ENCODE results near the gene DLX4.

DLX4 gene

DNA sequence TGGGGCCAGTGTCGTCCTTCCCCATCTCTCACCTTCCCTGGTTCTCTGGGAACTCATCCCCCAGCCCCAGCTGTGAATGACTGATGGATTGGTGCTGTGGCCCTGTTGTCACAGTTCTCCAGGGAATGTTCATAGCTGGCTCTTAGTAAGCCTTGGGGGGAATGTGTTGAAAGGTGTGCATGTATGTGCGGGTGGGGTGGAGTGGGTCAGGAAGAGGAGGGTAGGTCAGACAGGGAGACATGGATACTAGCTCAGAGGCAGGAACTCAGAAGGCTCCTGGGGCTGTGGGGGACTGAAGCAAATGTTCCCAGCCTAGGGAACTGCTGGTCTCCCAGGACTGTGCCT lies 4.3 kb downstream of the DLX4 start:
- H3K4me3 ChIP-seq (ENCODE audit: low read depth in 1 of 2, low read length in 2 of 2) = no peak overlapping the region
- no peaks in the 10 kb centered on the region for H3K4me1 ChIP-seq (ENCODE audit: insufficient read depth, low read length)
- ATAC-seq (ENCODE audit: insufficient read depth, low read depth) (no peak), DNase-seq (no peak)
- H3K36me3 ChIP-seq (ENCODE audit: insufficient read depth, low read length) = no peaks in the 10 kb centered on the region
- no peak overlapping the region for H2AFZ ChIP-seq (ENCODE audit: low read depth, low read length)
- H3K9ac ChIP-seq (ENCODE audit: low read depth, low read length) = no peak overlapping the region
- H3K4me2 ChIP-seq (ENCODE audit: insufficient read depth, low read length) = no peak overlapping the region
- no peak overlapping the region for H3K27ac ChIP-seq (ENCODE audit: low read length)
- peaks cover 35% of the 10 kb centered on the region for H3K27me3 ChIP-seq (ENCODE audit: insufficient read depth, low read length, poor library complexity)
- H3K79me2 ChIP-seq (ENCODE audit: insufficient read depth, low read length) = no peaks in the 10 kb centered on the region
- no peak for TF ChIP-seq EZH2 (IDR thresholded peaks at IDR 0.05; ENCODE audit: borderline replicate concordance, low read depth, low read length, severe bottlenecking)
- TF ChIP-seq, protein P1, sequence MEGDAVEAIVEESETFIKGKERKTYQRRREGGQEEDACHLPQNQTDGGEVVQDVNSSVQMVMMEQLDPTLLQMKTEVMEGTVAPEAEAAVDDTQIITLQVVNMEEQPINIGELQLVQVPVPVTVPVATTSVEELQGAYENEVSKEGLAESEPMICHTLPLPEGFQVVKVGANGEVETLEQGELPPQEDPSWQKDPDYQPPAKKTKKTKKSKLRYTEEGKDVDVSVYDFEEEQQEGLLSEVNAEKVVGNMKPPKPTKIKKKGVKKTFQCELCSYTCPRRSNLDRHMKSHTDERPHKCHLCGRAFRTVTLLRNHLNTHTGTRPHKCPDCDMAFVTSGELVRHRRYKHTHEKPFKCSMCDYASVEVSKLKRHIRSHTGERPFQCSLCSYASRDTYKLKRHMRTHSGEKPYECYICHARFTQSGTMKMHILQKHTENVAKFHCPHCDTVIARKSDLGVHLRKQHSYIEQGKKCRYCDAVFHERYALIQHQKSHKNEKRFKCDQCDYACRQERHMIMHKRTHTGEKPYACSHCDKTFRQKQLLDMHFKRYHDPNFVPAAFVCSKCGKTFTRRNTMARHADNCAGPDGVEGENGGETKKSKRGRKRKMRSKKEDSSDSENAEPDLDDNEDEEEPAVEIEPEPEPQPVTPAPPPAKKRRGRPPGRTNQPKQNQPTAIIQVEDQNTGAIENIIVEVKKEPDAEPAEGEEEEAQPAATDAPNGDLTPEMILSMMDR (IDR thresholded peaks at IDR 0.05; ENCODE audit: borderline replicate concordance, extremely low read depth, low read length, poor library complexity, severe bottlenecking) = no peak
- peaks cover 3% of the 10 kb centered on the region; the same call in 1 of the 2 replicates for H4K20me1 ChIP-seq (ENCODE audit: insufficient read depth, low read length)
- H3K9me3 ChIP-seq (ENCODE audit: insufficient read depth, low read length, severe bottlenecking) = no peaks in the 10 kb centered on the region

DNA sequence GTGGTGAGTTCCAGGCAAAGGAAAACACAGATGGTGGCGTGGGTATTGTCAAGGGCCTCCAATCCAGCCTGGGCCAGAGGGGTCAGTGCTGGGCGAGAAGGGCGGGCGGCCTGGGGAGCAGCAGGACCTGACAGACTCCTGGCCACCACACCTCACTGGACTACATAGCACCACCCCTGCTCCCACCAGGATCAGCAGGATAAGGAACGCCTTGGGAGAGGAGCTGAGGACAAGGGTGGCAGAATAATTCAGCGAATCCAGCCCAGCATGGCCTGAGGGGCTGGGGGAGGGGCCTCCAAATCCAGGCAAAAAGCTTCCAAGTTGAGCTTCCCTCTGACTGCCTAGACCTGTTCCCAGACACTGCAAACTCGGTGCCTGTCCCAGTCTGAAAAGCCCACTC lies 6.5 kb downstream of the DLX4 start:
- no peak overlapping the region for H3K4me2 ChIP-seq (ENCODE audit: insufficient read depth, low read length)
- no peak for DNase-seq
- no peak overlapping the region for H3K9ac ChIP-seq (ENCODE audit: low read depth, low read length)
- H4K20me1 ChIP-seq (ENCODE audit: insufficient read depth, low read length) = peaks cover 3% of the 10 kb centered on the region; the same call in 1 of the 2 replicates
- no peak for ATAC-seq (ENCODE audit: insufficient read depth, low read depth)
- no peaks in the 10 kb centered on the region for H3K79me2 ChIP-seq (ENCODE audit: insufficient read depth, low read length)
- peaks cover 38% of the 10 kb centered on the region for H3K27me3 ChIP-seq (ENCODE audit: insufficient read depth, low read length, poor library complexity)
- no peak overlapping the region for H2AFZ ChIP-seq (ENCODE audit: low read depth, low read length)
- no peak overlapping the region for H3K4me3 ChIP-seq (ENCODE audit: low read depth in 1 of 2, low read length in 2 of 2)
- H3K27ac ChIP-seq (ENCODE audit: low read length) = no peak overlapping the region
- no peaks in the 10 kb centered on the region for H3K4me1 ChIP-seq (ENCODE audit: insufficient read depth, low read length)
- H3K9me3 ChIP-seq (ENCODE audit: insufficient read depth, low read length, severe bottlenecking) = no peaks in the 10 kb centered on the region
- no peak for TF ChIP-seq EZH2 (IDR thresholded peaks at IDR 0.05; ENCODE audit: borderline replicate concordance, low read depth, low read length, severe bottlenecking)
- TF ChIP-seq, protein P1 (IDR thresholded peaks at IDR 0.05; ENCODE audit: borderline replicate concordance, extremely low read depth, low read length, poor library complexity, severe bottlenecking) = no peak
- no peaks in the 10 kb centered on the region for H3K36me3 ChIP-seq (ENCODE audit: insufficient read depth, low read length)

DNA sequence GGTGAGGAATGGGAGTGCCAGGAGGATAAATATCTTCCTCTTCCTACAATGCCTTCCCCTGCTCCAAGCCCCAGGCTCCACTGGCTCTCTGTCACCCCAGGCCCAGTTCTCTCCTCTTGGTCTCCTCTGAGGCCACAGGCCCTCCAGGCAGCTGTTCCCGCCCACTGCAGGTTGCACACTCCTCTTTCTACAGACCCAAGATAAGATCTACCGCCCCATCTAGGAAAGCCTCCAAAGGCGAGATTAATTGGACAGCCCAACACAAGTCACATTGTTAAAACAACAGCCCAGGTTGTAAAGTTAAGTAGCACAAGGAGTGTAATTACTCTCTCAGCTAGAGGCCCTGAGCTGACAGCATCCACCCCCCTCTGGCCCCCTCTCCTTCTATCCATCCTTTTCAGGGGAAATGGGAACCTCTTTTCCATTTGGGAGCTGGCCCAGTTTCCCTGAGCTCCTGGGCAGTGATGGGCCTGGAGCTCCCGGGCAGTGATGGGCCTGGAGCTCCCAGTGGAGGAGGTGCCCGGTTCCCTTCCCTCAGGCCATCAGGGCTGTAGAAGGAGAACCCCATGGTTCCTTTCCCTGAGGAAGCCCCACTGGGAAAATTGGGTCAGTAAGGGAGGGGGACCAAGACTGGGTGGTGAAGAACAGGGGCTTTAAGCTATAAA lies 7.3 kb downstream of the DLX4 start:
- DNase-seq = no peak
- H3K79me2 ChIP-seq (ENCODE audit: insufficient read depth, low read length) = no peaks in the 10 kb centered on the region
- no peak overlapping the region for H2AFZ ChIP-seq (ENCODE audit: low read depth, low read length)
- H3K4me2 ChIP-seq (ENCODE audit: insufficient read depth, low read length) = no peak overlapping the region
- H3K4me3 ChIP-seq (ENCODE audit: low read depth in 1 of 2, low read length in 2 of 2) = no peak overlapping the region
- no peak overlapping the region for H3K9ac ChIP-seq (ENCODE audit: low read depth, low read length)
- peaks cover 3% of the 10 kb centered on the region; the same call in 1 of the 2 replicates for H4K20me1 ChIP-seq (ENCODE audit: insufficient read depth, low read length)
- no peaks in the 10 kb centered on the region for H3K36me3 ChIP-seq (ENCODE audit: insufficient read depth, low read length)
- H3K9me3 ChIP-seq (ENCODE audit: insufficient read depth, low read length, severe bottlenecking) = no peaks in the 10 kb centered on the region
- H3K27me3 ChIP-seq (ENCODE audit: insufficient read depth, low read length, poor library complexity) = peaks cover 34% of the 10 kb centered on the region
- H3K4me1 ChIP-seq (ENCODE audit: insufficient read depth, low read length) = no peaks in the 10 kb centered on the region
- no peak for ATAC-seq (ENCODE audit: insufficient read depth, low read depth)
- no peak for TF ChIP-seq EZH2 (IDR thresholded peaks at IDR 0.05; ENCODE audit: borderline replicate concordance, low read depth, low read length, severe bottlenecking)
- TF ChIP-seq, protein P1 (IDR thresholded peaks at IDR 0.05; ENCODE audit: borderline replicate concordance, extremely low read depth, low read length, poor library complexity, severe bottlenecking) = no peak
- no peak overlapping the region for H3K27ac ChIP-seq (ENCODE audit: low read length)
